C4-2B (cell line): ENCODE data around the gene COG5.

Source experiments
- ZFX ChIP-seq: fragments of 450-650 bp; IDR thresholded peaks from 2 replicates; pipeline ENCODE4 v1.6.1; 2017
- TF ChIP-seq, protein P1 (sequence below): fragments of 450-650 bp; conservative IDR thresholded peaks from 2 replicates; pipeline ENCODE4 v1.5.1; 2017; ENCODE audit warnings: mild to moderate bottlenecking

DNA sequence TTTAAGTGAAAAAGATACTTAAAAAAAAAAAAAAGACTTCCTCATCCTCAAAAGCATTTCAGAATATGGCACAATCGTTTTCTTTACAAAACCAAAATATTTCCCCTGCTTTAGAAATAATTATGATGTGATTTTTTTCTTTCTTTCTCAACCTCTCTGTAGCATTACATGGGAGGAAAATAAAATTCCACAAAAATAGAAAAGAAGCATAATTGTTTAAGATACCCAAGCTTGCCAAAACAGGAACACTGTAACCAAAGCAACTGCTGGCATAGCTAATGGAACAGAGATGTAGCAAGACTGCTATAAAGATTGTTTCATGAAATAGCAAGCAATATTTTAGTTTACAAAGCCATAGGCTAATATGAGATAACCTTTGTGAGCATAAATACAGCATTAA is 169.4 kb downstream of the COG5 start:
- TF ChIP-seq, protein P1, sequence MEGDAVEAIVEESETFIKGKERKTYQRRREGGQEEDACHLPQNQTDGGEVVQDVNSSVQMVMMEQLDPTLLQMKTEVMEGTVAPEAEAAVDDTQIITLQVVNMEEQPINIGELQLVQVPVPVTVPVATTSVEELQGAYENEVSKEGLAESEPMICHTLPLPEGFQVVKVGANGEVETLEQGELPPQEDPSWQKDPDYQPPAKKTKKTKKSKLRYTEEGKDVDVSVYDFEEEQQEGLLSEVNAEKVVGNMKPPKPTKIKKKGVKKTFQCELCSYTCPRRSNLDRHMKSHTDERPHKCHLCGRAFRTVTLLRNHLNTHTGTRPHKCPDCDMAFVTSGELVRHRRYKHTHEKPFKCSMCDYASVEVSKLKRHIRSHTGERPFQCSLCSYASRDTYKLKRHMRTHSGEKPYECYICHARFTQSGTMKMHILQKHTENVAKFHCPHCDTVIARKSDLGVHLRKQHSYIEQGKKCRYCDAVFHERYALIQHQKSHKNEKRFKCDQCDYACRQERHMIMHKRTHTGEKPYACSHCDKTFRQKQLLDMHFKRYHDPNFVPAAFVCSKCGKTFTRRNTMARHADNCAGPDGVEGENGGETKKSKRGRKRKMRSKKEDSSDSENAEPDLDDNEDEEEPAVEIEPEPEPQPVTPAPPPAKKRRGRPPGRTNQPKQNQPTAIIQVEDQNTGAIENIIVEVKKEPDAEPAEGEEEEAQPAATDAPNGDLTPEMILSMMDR, result no peak
- TF ChIP-seq ZFX, result no peak
